Neutrophil (primary cell): ENCODE measurements around the gene IL23R.
"Not testable (repeated sequence)": the region's sequence is repeated elsewhere in the genome, so short reads cannot be mapped to it uniquely, and the experiment has no call there.

ENCODE experiments used
- H3K27ac ChIP-seq: fragments of 200-600 bp; sonication (generic); 2 replicates; pipeline ENCODE4 v1.5.1; 2016; ENCODE audit warnings: mild to moderate bottlenecking, moderate library complexity
- H3K27me3 ChIP-seq: fragments of 200-600 bp; sonication (generic); 2 replicates; pipeline ENCODE4 v1.6.0; 2016; ENCODE audit warnings: mild to moderate bottlenecking
- H3K36me3 ChIP-seq: fragments of 200-600 bp; sonication (generic); 2 replicates; pipeline ENCODE4 v1.5.1; 2017
- H3K4me1 ChIP-seq, 2 experiments: fragments of 200-600 bp in 1 of 2; sonication (generic) in 1 of 2; 1 replicate in 1 of 2; 2 replicates in 1 of 2; pipeline versions ENCODE4 v1.5.1 to v1.6.1; 2013 to 2016; ENCODE audit warnings: low read depth in 1 of 2, low read length in 1 of 2, mild to moderate bottlenecking in 1 of 2, moderate library complexity in 1 of 2; ENCODE audit not compliant: control insufficient read depth in 1 of 2, insufficient read depth in 1 of 2
- H3K4me3 ChIP-seq, 2 experiments: fragments of 200-600 bp in 1 of 2; sonication (generic) in 1 of 2; 1 replicate in 1 of 2; 2 replicates in 1 of 2; pipeline ENCODE4 v1.5.1; 2013 to 2016; ENCODE audit warnings: low read depth in 1 of 2, low read length in 1 of 2, mild to moderate bottlenecking in 1 of 2, moderate library complexity in 1 of 2
- H3K9me3 ChIP-seq: fragments of 200-600 bp; sonication (generic); 2 replicates; pipeline ENCODE4 v1.5.1; 2016
- TF ChIP-seq, protein P1 (sequence below): fragments of 200-600 bp; sonication (generic); IDR thresholded peaks from 2 replicates; pipeline ENCODE4 v1.5.1; 2016; ENCODE audit warnings: antibody characterized with exemption

The IL23R gene

DNA sequence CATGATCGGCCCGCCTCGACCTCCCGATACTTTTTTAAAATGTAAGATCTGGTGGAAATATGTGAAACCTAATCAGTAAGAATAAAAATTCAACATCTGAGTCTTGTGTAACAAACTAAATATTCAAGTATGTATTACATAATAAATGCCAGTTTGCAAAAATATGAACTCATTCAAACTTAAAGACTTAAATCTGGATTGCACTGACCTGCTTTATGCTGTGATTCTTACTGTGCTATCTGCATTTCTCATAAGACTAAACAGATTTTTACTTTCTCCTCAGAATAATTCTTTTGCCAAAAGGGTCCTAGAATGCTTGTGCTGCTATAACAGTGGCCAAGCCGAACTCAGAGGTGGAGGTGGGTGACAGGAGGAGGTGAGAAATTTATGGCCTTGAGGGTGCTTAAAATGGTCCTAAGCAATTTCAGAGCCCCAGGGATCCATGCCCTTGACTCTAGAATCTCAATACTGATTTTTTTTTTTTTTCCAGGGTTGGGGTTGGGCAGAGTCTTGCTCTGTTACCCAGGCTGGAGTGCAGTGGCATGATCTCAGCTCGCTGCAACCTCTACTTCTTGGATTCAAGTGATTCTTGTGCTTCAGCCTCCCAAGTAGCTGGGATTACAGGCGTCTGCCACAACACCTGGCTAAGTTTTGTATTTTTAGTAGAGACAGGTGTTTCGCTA, 38.2 kb downstream of the IL23R start:
- Histone ChIP-seq H3K27ac (no peak overlapping the region), H3K27me3 (no peaks in the 10 kb centered on the region), H3K4me1 (no peaks in the 10 kb centered on the region), H3K4me3 (no peak overlapping the region), H3K36me3 (no peaks in the 10 kb centered on the region), H3K9me3 (no peaks in the 10 kb centered on the region)
- TF ChIP-seq, protein P1, sequence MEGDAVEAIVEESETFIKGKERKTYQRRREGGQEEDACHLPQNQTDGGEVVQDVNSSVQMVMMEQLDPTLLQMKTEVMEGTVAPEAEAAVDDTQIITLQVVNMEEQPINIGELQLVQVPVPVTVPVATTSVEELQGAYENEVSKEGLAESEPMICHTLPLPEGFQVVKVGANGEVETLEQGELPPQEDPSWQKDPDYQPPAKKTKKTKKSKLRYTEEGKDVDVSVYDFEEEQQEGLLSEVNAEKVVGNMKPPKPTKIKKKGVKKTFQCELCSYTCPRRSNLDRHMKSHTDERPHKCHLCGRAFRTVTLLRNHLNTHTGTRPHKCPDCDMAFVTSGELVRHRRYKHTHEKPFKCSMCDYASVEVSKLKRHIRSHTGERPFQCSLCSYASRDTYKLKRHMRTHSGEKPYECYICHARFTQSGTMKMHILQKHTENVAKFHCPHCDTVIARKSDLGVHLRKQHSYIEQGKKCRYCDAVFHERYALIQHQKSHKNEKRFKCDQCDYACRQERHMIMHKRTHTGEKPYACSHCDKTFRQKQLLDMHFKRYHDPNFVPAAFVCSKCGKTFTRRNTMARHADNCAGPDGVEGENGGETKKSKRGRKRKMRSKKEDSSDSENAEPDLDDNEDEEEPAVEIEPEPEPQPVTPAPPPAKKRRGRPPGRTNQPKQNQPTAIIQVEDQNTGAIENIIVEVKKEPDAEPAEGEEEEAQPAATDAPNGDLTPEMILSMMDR = no peak

DNA sequence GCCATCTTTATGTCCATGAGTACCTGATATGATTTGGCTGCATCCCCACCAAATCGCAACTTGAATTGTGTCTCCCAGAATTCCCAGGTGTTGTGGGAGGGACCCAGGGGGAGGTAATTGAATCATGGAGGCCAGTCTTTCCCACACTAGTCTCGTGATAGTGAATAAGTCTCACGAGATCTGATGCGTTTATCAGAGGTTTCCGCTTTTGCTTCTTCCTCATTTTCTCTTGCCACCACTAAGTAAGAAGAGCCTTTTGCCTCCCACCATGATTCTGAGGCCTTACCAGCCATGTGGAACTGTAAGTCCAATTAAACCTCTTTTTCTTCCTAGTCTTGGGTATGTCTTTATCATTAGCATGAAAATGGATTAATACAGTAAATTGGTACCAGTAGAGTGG, 41.1 kb downstream of the IL23R start:
- H3K4me1 ChIP-seq, H3K36me3 ChIP-seq, H3K4me3 ChIP-seq, H3K27me3 ChIP-seq, H3K27ac ChIP-seq, H3K9me3 ChIP-seq: not testable (repeated sequence)

DNA sequence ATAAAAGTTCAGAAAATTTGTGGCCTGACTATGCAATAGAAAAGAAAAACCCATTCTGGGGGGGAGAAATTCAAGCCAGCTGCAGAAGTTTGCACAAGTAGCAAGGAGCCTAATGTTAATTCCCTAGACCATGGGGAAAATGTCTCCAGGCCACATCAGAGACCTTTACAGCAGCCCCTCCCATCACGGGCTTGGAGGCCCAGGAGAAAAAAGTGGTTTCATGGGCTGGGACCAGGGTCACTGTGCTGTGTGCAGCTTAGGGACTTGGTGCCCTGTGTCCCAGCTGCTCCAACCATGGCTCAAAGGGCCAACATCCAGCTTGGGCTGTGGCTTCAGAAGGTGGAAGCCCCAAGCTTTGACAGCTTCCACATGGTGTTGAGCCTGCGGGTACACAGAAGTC, 42.0 kb downstream of the IL23R start:
- Histone ChIP-seq H3K36me3 (no peaks in the 10 kb centered on the region), H3K9me3 (no peaks in the 10 kb centered on the region), H3K4me3 (no peak overlapping the region), H3K27me3 (no peaks in the 10 kb centered on the region), H3K27ac (no peak overlapping the region), H3K4me1 (no peaks in the 10 kb centered on the region)
- TF ChIP-seq, protein P1 = no peak

DNA sequence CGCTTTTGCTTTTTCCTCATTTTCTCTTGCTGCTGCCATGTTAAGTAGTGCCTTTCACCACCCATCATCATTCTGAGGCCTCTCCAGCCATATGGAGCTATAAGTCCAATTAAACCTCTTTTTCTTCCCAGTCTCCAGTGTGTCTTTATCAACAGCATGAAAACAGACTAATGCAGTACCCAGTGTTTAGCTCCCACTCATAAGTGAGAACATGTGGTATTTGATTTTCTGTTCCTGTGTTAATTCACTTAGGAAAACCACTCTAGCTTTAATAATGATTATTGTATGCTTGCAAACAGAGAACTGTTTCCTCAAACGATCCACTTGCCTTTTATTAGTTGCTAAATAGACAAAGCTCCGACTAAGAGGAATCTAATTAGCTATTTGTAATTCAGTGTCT, 43.3 kb downstream of the IL23R start:
- H3K4me3 ChIP-seq = no peak overlapping the region
- no peaks in the 10 kb centered on the region for H3K4me1 ChIP-seq
- H3K36me3 ChIP-seq = no peaks in the 10 kb centered on the region
- no peaks in the 10 kb centered on the region for H3K9me3 ChIP-seq
- no peak overlapping the region for H3K27ac ChIP-seq
- TF ChIP-seq, protein P1 = no peak
- H3K27me3 ChIP-seq = no peaks in the 10 kb centered on the region

DNA sequence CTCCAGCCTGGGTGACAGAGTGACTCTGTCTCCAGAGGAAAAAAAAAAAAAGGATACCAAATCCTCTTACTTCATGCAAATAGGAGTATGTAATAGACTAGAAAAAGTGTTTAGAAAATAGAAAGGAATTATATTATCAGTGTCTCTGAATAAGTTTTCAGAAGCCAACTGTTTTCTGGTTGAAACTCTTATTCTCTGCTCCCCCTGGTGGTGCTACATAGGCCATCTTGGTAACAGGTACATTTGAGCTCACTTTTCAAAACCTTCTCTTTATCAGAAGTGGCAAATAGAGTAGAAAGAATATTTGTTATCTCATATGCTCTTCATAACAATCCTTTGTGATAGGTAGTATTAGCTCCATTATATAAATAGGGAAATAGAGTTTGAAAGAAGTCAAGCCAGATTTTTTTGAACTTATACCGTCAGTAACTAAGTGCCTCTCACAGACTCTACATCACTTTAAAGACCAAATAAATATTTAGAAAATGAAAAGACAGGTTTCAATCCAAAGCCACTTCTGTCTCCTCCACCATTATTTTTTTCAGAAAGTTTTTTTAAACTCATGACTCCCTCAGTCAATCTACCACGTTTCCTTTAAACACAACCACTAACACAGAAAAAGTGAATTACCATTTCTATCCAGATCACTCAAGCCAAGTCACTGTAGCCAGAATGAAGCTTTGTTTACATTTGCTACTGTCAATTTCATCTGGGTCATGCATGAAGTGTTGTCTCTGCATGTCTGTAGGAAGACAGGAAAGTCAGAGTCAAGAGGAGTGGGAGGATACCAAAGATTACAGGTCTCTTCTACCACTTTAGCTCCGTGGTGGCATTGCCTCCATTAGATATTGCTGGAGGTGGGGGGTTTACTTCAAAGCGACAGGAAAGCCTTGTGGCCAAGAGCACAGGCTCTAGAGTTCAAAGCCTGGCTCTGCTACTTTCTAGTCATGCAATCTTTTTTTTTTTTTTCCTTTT, 45.6 kb downstream of the IL23R start:
- H3K27me3 ChIP-seq = no peaks in the 10 kb centered on the region

More for the DNA sequence above, 45.6 kb downstream of the IL23R start:
- no peaks in the 10 kb centered on the region for H3K9me3 ChIP-seq
- H3K4me3 ChIP-seq = no peak overlapping the region
- TF ChIP-seq, protein P1 = no peak
- no peaks in the 10 kb centered on the region for H3K4me1 ChIP-seq
- no peaks in the 10 kb centered on the region for H3K36me3 ChIP-seq
- H3K27ac ChIP-seq = no peak overlapping the region
